Caki2 (cell line): ENCODE results near the gene CHERP. TPM values are rescaled to one million over a fixed set of nuclear protein-coding genes. Genes with fewer than 3 reads are reported as not detected.
A peak's percentile ranks its signal among the peaks of the same experiment; 100 is the strongest.
"Not testable (repeated sequence)": the region's sequence is repeated elsewhere in the genome, so short reads cannot be mapped to it uniquely, and the experiment has no call there.

ENCODE experiments used
- DNase-seq: peaks from one replicate; pipeline ENCODE4 v3.0.0-alpha.2; 2015; ENCODE audit warnings: low read depth
- in situ Hi-C: cut with HindIII; loops from 2 replicates; pipeline ENCODE4 v1.10.0; 2016; ENCODE audit warnings: low sequenced_read_pairs, low pct_unique_long_range_greater_than_20kb, mixed read lengths
- total RNA-seq: library from RNA; depleted of rRNA; stranded (reverse); fragments of >200 nt; shearing (Covaris generic); gene quantifications from 2 replicates; pipeline ENCODE4 v1.2.3, GENCODE V29; 2014; ENCODE audit warnings: low replicate concordance

Gene CHERP
- total RNA-seq, 1 experiment from 2014 or later = 2.6 TPM

GRCh38 chr19:16554776-16555175 lies 12.5 kb upstream of the CHERP start:
- in situ Hi-C loops = no loop called here
- DNase-seq = no peak

GRCh38 chr19:16551902-16552301 lies 9.7 kb upstream of the CHERP start:
- in situ Hi-C loops, DNase-seq: not testable (repeated sequence)

DNA sequence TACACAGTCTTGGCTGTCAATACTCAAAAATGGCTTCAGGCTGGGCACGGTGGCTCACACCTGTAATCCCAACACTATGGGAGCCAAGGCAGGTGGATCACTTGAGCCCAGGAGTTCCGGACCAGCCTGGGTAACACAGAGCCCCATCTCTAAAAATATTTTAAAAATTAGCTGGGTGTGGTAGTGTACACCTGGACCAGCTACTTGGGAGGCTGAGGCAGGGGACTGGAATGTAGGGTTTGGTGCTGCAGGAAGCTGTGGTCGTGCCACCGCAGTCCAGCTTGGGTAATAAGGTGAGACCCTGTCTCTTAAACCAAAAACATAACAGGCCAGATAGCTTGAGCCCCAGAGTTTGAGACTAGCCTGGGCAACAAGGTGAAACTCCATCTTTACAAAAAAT lies 6.7 kb upstream of the CHERP start:
- no peak for DNase-seq
- in situ Hi-C loops = no loop called here

- no peak for DNase-seq
- in situ Hi-C loops = no loop called here
Observed at GRCh38 chr19:16544473-16545231, 2.4 kb upstream of the CHERP start.

DNA sequence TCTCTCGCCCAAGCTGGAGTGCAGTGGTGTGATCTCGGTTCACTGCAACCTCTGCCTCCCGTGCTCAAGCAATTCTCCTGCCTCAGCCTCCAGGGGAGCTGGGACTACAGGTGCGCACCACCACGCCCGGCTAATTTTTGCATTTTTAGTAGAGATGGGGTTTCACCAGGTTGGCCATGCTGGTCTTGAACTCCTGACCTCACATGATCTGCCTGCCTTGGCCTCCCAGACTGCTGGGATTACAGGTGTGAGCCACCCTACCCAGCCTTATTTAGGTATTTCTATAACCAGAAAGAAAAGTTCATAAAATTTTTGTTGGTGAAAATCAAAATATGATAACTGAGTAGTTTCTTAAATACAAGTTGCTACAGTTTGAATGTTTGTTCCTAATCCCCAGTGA lies 1.5 kb upstream of the CHERP start:
- DNase-seq, in situ Hi-C loops: not testable (repeated sequence)

GRCh38 chr19:16542910-16543472 lies 754 bp upstream of the CHERP start:
- in situ Hi-C loops = no loop called here
- DNase-seq = peak; percentile 25

GRCh38 chr19:16541526-16542044 lies 652 bp downstream of the CHERP start:
- in situ Hi-C loops = no loop called here
- no peak for DNase-seq

DNA sequence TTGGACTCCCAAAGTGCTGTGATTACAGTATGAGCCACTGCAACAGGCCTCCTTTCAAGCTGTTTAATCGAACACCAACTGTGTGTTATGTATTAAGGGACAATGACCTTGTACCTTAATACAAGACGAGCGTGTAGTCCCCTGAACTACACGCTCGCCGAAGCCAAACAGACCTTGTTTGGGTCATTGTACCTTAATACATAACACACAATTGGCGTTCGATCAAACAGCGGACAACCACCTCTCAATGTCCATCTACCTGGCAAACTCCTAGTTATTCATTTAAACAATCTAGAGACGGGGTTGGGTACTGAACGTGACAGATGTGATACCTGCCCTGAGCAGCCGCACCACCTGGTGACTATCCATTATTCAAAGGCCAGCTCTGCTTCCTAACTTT lies 1.3 kb downstream of the CHERP start:
- DNase-seq = no peak
- in situ Hi-C loops = no loop called here

DNA sequence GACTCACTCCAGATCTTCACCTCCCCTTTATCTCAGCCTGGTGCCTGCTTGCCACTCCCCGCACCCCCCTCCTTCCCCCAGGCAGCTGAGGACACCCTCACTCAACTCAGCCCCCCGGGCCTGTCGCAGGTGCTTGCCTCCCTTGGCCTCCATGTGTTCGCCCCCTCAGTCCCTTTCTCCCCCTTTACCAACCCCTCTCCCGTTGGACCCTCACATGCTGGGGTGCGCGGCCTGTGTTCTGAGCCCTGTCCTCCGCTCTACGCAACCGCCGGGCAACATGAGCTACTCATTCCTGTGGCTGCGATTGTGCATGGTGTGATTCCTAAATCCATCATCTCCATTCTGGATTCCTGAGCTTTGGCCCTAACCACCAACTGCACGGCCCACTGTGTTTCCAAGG lies 5.1 kb downstream of the CHERP start:
- in situ Hi-C loops = no loop called here
- DNase-seq = no peak

GRCh38 chr19:16536130-16536529 lies 6.1 kb downstream of the CHERP start:
- in situ Hi-C loops = no loop called here
- no peak for DNase-seq

- in situ Hi-C loops = no loop called here
- DNase-seq = no peak
Observed at GRCh38 chr19:16535381-16535780, 6.9 kb downstream of the CHERP start.

DNA sequence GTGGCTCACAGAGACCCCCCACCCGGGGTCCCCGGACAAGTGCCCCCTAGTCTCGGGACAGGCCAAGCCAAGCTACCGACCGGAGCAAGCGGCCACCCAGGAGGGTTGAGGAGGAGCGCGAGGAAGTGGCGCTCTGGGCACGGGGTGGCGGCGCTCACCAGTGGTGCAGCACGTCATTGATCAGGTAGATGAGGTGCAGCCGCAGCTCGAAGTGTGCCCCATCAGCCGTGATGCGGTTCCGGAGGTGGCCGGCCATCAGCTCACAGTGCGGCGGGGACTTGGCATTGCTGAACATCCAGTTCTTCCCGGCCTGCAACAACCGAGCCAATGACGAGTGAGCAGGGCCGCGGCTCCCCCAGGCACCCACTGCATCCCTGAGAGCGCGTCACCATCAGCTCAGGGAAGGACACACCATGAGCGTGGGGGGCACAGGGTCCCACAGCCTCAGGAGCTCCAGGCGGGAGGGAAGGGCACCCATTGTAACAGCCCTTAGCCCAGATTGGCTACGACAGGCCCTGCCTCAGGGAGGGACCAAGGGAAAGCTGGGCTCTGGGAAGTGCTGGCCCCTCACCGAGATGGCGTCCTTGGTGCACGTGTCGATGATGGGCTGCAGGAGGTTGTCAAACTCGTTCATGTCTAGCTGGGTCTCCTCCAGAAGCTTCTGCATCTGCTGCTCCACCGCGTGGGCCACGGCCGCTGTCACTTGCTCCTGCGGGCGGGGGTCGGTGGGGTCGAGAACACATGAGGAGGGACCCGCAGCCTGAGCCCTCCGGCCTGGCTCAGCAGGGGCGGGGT lies 9.6 kb downstream of the CHERP start:
- in situ Hi-C loops = no loop called here
- no peak for DNase-seq

GRCh38 chr19:16531380-16531669 lies 10.9 kb downstream of the CHERP start:
- DNase-seq = no peak
- in situ Hi-C loops = no loop called here

DNA sequence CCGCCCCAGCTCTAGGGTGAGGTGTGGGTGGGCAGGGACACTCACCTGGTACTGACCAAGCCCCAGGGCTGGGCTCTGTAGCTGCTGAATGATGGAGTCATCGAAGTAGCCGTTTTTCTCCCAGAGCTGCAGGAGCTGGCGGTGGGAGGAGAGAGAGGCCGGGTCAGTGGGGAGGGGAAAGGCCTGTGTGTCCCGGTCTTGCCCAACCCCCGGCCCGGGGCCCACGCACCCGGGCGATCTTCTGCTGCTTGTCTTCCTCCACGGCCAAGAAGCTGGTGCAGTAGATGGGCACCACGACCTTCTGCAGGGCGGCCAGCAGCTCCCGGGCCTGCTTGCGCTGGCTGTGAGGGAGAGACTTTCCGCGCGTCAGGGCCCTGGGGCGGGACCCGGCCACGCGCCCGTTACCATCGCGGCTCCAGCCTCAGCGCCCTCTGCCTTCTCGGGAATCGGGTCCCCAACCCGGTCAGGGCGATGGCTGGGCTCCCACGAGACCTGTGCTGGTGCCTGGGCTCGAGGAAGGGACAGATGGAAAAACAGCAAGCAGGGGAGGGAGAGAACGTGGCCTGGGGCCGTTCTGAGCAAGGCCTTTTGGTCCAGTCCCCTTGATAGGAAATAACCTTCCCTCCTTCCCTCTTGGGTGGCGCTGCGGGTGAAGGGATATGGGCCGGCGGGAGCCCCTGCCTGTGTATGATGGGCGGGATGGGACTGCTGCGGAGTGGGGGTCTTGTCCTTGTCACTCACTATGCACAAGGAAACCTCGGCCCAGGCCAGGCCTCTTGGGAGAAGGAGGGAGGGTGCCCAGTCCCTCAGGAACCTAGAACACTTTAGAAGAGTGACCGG lies 11.5 kb downstream of the CHERP start:
- DNase-seq = no peak
- in situ Hi-C loops = no loop called here

GRCh38 chr19:16529466-16530144 lies 12.6 kb downstream of the CHERP start:
- in situ Hi-C loops = no loop called here
- no peak for DNase-seq

DNA sequence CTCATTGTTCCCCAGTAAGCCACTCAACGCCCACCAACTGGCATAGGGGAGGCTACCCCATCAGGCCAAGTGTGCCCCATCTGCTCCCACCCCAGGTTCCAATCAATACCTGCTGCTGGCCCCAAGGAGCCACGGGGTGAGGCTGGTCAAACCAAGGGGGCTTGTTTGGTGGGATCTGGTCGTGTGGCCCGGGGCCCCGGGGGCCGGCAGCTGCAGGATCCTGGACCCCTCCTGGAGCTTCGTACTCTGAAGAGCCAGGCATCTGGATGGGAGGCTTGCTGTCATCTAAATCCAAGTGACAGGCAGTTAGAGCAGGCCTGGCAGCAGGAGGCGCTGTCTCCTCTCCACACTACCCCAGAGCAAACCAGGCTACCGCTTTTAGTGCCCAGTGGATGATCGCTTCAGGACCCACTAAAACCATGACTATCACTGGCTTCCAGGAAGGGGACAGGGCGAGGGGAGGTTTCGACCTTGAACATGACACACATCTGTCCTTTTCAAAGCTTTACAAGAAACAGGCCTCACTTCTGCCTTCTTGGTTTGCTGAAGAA lies 14.2 kb downstream of the CHERP start:
- in situ Hi-C loops = no loop called here
- no peak for DNase-seq

DNA sequence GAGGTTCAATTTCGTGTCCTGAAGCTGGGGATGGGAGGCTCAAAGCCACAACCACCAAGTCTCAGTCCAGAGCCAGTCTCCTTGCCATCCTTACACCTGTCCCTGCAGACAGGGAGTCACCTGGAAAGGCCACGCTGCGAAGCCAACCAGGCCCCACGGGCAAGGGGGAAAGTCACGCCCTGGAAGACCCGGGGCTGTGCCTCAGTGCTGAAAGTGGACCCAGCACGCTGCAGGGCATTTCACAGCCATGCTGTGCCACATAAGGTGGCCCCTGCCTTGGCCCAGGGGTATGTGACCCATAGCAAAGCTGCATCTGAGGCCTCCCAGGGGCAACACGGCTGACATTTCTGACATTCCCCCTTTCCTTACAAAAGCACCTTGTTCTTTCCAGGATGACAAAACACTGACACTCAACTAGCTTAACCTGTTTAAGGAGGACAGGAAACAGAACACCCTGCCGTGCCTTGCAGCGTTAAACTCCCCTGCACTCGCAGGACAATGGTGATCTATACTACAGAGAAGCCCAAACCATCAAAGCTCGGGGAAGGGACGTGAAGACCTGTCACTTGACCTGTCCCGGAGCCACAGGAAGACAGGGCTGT lies 14.8 kb downstream of the CHERP start:
- DNase-seq = no peak
- in situ Hi-C loops = no loop called here
